T-helper 9 cell (primary cell): ENCODE results near the gene MAP3K3.
A peak's percentile ranks its signal among the peaks of the same experiment; 100 is the strongest.

Source experiments
- DNase-seq: peaks from one replicate; pipeline ENCODE4 v3.0.0-alpha.2; 2020
- total RNA-seq, 2 donors: gene quantifications; one replicate each; lab custom pipeline; 2026; lab: John Stamatoyannopoulos, UW

The MAP3K3 gene
- 153 to 188 reads per million in 2 donors for total RNA-seq

DNA sequence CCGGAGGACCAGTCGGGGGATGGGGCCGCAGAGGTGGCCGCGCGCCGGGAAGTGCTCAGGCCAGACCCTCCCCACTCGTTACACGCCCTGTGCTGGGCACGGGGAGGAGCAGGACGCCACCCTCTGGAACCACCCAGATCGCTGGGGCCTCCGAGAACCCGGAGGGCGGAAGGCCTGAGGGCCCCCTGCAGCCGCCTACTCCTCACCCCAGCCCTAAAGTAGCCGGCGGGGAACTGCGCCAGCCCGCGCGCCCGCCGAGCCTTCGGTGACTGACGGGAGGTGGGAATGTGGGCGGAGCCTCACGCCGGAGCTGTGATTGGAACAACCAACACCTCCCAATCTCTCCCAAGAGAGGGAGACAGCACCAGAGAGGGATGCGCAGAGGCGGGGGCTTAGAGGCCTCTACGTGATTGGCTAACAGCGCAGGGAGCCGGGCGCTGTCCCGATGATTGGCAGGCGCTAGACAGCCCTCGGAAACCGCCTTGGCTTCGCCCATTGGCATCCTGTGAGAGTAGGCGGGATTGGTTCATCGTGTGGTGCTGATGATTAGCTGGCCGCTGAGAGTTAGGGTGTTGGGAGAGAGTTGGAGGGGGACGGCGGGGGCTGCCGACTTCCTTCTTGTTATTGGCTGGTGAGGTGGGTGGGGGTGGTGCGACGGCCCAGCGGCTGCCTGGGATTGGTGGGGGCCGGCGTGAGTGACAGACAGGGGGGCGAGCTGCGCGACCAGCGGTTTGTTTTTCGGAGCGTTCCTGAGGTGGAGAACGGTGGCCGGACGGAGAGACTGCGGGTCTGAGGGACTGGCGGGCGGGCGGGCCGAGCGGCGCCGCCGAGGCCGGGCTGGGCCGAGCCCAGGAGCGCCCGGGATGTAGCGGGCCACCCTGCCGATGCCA, at the start of gene MAP3K3:
Gene MAP3K3 (plus strand): TSS at position 734 of the 890 bp plus-strand sequence. CDS start 343 bp downstream, outside the sequence.
- DNase-seq, result peak; percentile 90

DNA sequence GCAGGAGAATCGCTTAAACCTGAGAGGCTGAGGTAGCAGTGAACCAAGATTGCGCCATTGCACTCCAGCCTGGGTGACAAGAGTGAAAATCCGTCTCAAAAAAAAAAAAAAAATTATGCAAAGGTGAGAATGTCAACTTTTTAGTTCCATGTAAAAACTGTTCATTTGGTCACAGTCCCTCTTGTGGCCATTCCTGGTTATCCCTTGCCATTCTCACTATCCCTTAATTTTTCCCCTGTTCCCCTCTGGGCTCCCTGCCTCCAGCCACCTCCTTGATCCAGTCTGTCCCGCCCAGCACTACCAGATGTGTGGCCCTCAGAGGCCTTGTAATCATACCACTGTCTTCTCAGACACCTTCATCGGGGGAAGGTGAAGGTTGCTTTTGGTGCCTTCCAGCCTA, 48.6 kb upstream of the MAP3K3 start:
- DNase-seq, result no peak

DNA sequence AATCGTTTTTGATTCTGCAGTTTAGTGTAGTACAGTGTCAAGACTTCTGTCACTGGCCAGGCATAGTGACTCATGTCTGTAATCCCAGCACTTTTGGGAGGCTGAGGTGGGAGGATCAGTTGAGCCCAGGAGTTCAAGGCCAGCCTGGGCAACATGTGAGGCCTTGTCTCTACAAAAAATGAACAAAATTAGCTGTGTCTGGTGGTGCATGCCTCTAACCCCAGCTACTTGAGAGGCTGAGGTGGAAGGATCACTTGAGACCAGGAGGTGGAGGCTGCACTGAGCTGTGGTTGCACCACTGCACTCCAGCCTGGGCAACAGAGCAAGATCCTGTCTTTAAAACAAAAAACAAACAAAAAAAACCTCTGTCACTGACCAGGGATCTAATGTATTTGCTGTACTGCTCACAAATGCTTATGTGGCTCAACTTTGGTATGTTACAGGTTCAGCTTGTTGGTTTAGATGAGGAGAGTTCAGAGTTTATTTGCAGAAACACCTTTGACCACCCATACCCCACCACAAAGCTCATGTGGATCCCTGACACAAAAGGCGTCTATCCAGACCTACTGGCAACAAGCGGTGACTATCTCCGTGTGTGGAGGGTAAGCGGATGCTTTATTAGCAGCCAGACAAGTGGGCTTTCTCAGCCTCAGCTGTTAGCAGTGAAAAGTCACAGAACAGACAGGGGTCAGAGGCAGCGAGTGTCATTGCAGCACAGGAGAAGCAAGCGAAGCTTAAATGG, 44.0 kb upstream of the MAP3K3 start:
- DNase-seq, result no peak

DNA sequence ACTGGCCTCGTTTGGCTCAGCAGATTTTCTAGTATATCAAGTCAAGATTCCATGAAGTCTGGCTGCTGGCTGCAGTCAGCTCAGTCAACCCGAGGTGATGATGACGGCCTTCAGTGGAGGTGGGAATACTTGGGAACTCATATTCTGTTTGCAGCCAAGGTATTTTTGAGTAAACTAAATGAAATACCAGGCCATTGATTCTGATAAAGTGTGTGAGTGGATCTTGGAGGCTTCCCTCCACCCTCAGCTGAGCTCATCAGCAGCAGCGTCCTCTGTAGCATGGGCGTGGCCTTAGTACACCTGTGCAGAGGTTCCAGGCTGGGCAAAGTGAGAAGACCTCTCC, 43.5 kb upstream of the MAP3K3 start:
- no peak for DNase-seq

DNA sequence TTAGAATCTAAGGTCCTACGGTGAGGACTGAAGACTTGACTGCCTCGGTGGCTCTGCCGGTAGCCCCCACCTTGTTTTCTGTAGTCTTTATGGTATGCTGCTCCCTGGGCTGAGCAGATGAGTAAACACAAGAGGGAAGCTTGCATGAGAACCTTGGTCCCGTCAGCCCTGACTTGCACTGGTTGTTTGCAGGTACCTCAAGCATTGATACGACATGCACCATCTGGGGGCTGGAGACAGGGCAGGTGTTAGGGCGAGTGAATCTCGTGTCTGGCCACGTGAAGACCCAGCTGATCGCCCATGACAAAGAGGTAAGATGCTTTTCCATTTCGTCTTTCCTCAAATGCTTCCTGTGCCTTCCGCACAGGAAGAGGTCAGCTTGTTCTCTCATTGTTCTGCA, 42.6 kb upstream of the MAP3K3 start:
- DNase-seq, result no peak

DNA sequence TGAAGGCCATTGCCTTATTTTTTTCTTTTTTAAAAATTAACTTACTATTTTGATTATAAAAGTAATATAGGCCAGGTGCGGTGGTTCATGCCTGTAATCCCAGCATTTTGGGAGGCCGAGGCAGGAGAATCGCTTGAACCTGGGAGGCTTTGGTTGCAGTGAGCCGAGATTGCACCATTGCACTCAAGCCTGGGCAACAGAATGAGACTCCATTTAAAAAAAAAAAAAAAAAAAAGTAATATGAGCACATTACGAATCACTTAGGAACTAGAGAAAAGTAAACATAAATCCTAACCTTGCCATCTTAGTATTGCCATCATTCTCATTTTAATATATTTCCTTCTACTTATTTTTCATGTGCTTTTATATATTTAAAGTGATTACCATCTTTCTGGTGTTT, 34.4 kb upstream of the MAP3K3 start:
- DNase-seq, result no peak

DNA sequence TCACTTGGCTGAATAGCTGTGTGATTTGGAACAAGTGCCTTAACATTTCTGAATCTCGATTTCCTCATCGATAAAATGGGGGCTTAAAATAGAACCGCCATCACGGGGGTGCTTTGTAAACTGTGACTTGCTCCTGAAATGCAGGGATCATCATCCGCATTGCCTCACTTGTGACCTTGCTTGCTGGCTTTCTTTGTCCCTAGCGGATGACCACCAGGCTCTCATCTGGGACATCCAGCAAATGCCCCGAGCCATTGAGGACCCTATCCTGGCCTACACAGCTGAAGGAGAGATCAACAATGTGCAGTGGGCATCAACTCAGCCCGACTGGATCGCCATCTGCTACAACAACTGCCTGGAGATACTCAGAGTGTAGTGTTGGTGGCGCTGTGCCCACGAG, 33.4 kb upstream of the MAP3K3 start:
- no peak for DNase-seq

DNA sequence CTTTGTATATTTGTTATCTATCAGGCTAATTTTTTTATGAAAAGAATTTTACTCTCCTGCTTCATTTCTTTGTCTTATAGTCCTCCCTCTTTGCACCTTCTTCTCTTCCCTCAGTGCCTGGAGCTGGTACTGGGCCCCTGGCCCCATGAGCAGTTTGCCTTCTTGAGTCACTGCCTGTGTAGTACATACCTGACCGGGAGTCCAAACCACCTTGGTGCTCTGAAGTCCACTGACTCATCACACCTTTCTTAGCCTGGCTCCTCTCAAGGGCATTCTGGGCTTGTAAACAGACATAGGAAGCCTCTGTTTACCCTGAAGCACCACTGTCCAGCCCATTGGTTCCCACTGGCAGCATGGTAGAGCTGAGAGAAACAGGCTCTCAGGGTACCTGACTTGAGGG, 32.6 kb upstream of the MAP3K3 start:
- DNase-seq, result no peak

DNA sequence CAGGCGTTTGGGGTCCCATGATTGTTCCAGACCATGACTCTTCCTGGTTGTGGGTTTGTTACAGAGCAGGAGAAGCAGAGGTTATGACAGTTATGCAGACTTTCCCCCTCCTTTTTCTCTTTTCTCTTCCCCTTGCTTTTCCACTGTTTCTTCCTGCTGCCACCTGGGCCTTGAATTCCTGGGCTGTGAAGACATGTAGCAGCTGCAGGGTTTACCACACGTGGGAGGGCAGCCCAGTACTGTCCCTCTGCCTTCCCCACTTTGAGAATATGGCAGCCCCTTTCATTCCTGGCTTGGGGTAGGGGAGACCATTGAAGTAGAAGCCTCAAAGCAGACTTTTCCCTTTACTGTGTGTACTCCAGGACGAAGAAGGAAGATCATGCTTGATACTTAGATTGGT, 29.4 kb upstream of the MAP3K3 start:
- DNase-seq, result no peak

DNA sequence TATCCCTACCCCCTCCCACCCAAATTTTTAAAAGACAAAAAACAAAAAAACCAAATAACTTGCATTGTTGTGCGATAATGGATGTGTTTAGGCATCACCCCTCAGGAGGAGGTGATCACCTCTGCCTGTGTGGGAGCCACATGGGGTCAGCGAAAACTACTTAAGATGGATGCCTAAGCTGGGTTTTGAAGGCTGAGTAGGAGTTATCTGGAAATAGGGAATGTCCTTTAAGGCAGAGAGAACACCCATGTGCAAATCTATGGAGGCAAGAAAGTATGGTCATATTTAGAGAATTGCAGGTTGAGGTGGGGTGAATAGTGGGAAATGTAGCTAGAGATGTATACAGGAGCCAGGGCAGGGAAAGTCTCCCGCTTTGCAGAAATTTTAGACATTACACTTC, 27.1 kb upstream of the MAP3K3 start:
- DNase-seq, result no peak

DNA sequence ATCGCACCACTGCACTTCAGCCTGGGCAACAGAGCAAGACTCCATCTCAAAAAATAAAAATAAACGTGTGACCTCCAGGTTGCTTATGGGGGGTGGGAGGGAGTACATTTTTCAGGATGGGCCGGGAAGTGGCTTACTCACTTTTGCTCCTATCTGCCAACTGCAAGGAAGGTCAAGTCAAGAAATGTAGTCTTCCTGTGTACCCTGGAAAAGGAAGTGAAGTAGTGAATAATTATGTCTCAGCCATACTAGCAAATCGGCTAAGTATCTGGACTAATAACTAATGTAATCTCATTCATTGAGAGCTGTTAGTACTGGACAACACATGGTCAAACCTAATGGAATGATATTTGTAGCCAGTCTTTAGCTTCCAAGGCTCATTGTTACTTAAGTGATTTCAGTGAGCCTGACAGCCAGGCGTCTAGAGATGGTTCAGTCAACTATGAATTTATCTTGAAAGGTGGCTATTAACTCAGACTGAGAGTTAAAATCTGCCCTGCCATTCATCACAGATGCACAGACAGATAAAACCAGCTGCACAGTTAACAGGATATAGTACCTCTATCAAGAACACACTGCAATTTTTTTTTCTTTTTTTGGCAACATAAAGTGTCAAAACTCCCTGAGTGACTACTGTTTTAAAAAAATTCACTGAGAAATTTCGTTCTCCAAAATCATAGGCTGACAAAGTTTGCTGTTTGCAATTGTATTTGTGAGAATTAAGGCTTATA, 25.2 kb upstream of the MAP3K3 start:
- DNase-seq, result no peak

DNA sequence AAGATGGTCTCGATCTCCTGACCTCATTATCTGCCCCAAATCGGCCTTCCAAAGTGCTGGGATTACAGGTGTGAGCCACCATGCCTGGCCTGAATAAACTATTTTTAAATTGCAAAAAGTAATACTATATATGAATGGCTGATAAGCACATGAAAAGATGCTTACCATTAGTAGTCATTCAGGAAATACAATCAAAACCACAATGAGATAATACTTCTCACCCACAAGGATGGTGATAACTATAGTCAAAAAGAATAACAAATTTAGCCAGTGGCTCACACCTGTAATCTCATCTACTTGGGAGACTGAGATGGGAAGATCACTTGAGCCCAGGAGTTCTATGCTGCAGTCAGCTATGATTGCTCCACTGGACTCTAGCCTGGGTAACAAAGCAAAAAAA, 23.9 kb upstream of the MAP3K3 start:
- DNase-seq, result no peak

DNA sequence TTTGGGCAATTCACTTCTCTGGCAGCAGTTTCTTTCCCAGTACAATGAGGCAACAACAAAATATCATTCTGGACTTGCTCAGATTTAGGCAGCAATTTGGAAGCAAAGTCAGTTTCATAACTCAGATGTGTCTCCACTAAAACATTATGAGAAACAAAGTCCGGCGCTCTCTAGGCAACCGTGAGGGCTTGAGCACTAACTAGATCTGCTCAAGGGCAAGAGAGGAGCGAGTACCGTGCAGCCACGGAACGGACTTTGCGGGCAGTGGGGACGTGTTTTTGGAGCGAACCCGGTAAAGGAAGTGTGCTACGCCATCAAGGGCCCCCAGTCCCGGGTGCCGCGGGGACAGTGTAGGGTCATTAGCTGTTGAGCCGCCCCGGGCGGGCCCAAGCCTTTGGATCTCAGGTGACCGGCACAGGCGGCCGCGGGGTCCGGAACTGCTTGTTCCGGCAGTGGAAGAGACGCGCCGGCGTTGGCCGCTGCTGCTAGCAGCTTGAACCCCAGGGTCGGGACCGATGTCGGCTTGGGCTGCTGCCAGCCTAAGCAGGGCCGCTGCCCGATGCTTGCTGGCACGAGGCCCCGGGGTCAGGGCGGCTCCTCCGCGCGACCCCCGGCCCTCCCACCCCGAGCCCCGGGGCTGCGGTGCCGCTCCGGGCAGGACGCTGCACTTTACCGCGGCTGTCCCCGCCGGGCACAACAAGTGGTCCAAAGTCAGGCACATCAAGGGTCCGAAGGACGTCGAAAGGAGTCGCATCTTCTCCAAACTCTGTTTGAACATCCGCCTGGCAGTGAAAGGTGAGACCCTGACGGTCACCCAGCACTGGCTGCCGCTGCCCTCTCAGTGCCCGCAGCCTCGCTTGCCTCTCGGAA, 21.4 kb upstream of the MAP3K3 start, which contains the start of gene TACO1:
Gene TACO1 (plus strand): TSS at position 327 of the 870 bp plus-strand sequence. CDS start 189 bp downstream, at position 516.
- peak; percentile 63 for DNase-seq

DNA sequence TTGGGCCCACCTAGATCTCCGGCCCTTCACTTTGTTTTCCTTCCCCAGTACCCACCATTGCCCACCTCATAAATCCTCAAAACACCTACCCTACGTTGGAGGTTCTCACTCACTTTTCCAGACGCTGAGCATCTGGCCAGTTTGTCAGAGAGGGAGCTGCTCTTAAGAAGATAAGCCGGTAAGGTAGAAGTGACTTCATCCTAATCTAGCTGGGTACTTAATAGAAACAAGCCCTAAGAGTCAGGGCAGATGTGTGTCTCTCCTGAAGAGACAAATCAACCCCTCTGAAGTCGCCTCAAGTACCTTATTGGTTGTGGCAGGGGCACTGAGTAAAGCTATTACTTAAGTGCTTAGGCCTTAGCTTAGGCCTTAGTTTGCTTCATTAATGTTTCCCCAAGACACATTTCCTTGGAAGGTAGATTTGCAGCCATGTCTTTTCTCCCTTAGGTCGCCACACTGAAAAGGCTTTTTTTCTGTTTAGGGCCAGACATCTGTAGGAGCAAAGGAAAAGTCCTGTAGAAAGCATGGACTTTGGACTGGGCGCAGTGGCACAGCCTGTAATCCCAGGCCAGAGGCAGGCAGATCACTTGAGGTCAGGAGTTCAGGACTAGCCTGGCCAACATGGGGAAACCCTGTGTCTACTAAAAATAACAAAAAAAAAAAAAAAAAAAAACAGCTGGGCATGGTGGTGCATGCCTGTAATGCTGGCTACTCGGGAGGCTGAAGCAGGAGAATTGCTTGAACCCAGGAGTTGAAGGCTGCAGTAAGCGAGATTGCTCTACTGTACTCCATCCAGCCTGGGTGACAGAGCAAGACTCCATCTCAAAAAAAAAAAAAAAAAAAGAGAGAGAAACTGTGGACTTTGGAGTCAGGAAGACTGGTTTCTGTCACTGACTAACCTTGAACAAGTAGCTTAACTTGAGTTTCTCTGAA, 20.5 kb upstream of the MAP3K3 start:
- DNase-seq, result no peak

DNA sequence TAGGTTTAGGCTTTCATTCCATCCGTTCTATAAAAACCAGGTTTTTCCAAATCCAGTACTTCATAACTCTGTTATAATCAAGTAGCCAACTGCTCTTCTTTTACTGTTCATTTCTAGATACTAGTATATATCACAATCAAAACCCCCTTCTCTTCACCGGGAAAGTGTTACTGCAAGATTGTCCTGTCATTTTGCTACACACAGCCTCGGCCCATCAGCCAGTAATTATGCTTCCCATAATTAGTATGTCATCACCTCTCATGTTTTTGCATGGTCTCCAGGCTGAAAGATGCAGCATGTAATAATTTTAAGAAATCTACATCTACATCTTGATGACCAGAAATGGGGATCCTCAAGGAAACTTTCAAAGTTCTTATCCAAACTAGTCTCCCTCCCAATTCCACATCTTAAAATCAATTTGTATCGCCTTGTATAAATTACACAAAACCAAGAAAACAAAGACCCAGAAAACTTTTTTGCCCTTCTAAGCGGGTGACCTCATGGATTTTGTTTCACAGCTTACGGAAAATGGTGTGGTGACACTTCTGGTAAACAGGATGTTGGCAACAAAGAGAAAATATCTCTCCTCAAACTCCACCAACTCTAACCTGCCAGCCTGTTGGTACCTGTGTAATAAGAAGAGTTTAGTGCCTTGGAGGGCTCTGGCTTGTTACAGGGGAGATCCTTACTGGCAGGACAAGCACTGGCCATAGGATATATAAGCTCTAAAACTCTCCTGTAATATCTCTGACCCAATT, 12.2 kb upstream of the MAP3K3 start:
- DNase-seq, result no peak

DNA sequence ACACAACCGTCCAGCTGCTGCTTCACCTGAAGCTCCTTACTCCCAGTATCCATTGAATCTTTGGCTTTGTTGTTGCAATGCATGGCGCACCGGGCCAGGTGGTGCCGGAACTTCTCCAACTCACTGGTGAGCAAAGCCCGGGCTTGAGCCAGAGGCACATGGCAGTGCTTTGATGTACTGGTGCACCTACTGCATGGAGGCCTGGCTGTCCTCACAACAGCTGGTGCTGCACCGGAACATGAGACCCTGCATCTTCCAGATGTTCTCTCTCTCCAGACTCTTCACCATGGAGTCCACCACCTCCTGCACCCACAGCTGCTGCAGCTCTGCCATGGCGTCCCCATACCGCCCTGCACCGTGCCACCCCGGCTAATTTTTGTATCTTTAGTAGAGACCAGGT, 11.4 kb upstream of the MAP3K3 start:
- DNase-seq, result no peak

DNA sequence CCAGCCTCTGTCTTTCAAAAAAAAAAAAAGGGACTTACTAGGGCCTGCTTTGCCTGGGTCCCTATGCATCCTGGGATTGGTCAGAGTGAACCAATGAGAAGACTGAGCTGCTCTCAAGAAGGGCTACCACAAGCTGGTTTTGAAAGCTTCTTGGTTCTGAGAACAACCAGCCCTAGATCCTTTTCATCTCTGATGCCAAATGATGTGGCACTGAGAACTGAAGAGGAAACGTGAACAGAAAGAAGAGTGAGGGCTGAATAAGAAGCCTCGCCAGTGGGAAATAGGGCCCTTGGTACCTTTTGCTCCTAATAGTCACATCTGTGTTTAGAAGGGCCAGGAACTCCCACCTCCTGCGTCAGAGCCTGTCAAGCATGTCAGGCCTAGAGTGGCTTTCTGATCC, 10.9 kb upstream of the MAP3K3 start:
- DNase-seq, result no peak

DNA sequence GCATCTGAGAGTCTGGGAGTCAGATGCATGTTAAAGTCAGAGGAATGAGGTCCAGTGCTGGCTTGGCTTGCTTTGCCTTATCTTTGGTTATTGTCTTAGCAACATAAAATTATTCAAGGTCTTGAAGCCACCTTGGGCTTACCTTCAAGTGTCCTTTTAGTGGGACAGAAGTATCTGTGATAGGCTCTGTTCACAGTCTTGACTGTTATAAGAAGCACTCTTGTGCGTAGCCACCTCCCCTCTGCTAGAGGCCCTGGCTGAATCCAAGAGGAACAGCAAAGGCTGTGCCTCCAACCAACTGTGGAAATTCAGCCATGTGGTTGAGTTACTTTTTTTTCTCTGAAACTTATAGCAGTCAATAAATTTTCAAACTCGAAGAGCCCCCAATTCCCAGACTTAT, 8.6 kb upstream of the MAP3K3 start:
- no peak for DNase-seq

DNA sequence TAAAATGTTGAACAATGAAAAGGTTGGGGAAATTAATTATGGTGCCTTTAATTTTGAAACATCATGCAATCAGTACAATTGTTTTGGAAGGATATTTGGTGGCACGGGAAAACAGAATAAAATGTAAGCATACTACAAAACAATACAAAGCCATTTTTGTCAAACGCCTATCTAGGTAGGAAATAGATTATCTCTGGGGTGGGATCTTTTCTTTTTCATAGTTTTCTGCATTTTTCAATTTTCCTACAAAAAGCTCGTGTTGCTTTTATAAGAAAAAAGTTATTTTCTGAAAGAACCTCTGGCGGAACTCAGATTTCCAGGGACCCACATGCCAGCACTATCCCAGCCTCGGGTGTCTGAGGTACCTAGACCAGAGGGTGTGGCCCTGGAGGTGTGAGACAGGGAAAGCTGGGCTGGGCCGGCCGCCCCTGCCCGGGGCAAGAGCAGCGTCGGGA, 961 bp upstream of the MAP3K3 start:
- DNase-seq, result no peak
